SK-N-SH (cell line): ENCODE measurements around the gene CCL2. TPM values are rescaled to one million over a fixed set of nuclear protein-coding genes. Genes with fewer than 3 reads are reported as not detected.

Experiments used
- CTCF ChIA-PET: fragments of 300-600, 350-600 bp; formaldehyde crosslinking; extraction: SDS; loops from one replicate; lab custom pipeline; 2021; lab: Yijun Ruan, JAX
- POLR2A ChIA-PET: fragments of 350-600 bp; sonication (Branson Sonifier 250); formaldehyde crosslinking; extraction: SDS; loops from one replicate; lab custom pipeline; 2020; ENCODE audit warnings: antibody characterized with exemption, inconsistent platforms; lab: Yijun Ruan, JAX
- DNase-seq: peaks from one replicate; pipeline ENCODE4 v3.0.0; 2012
- H2AFZ ChIP-seq: fragments of 200-600 bp; sonication (generic); 2 replicates; pipeline ENCODE4 v1.8.1; 2016; ENCODE audit warnings: antibody characterized with exemption, mild to moderate bottlenecking, low read depth
- H3F3A ChIP-seq: fragments of 200-600 bp; sonication (generic); replicated peaks from 2 replicates; pipeline ENCODE3; 2016; ENCODE audit warnings: antibody characterized with exemption, mild to moderate bottlenecking; ENCODE audit not compliant: insufficient read depth
- H3K27ac ChIP-seq, 2 experiments: fragments of 200-500 bp in 1 of 2; fragments of 200-600 bp in 1 of 2; sonication (Bioruptor generic) in 1 of 2; sonication (generic), shearing (Covaris generic) in 1 of 2; 2 replicates each; pipeline versions ENCODE4 v1.5.1 to v1.6.1; 2014 to 2016; ENCODE audit warnings: low read depth in 2 of 2, inconsistent platforms in 1 of 2, low read length in 1 of 2, mild to moderate bottlenecking in 1 of 2, mixed read lengths in 1 of 2
- H3K27me3 ChIP-seq: fragments of 200-600 bp; sonication (generic), shearing (Covaris generic); 2 replicates; pipeline ENCODE4 v1.6.1; 2016; ENCODE audit warnings: mixed run types; ENCODE audit not compliant: insufficient read depth
- H3K36me3 ChIP-seq, 2 experiments: fragments of 200-500 bp in 1 of 2; fragments of 200-600 bp in 1 of 2; sonication (Bioruptor generic) in 1 of 2; sonication (generic) in 1 of 2; replicated peaks in 1 of 2; 2 replicates each; pipeline versions ENCODE3 to v1.5.1; 2014 to 2016; ENCODE audit warnings: low read length in 1 of 2, mild to moderate bottlenecking in 1 of 2; ENCODE audit not compliant: insufficient read depth in 2 of 2, control insufficient read depth in 1 of 2
- H3K4me1 ChIP-seq, 2 experiments: fragments of 200-500 bp in 1 of 2; fragments of 200-600 bp in 1 of 2; sonication (Bioruptor generic) in 1 of 2; sonication (generic), shearing (Covaris generic) in 1 of 2; 2 replicates each; pipeline versions ENCODE4 v1.5.1 to v1.6.1; 2014 to 2016; ENCODE audit warnings: low read depth in 1 of 2, low read length in 1 of 2, mixed run types in 1 of 2; ENCODE audit not compliant: insufficient read depth in 2 of 2, control insufficient read depth in 1 of 2
- H3K4me2 ChIP-seq: fragments of 200-600 bp; sonication (generic), shearing (Covaris generic); 2 replicates; pipeline ENCODE4 v1.6.1; 2017; ENCODE audit warnings: mixed run types
- H3K4me3 ChIP-seq, 2 experiments: fragments of 200-500 bp in 1 of 2; fragments of 200-600 bp in 1 of 2; sonication (Bioruptor generic) in 1 of 2; sonication (generic), shearing (Covaris generic) in 1 of 2; 2 replicates each; pipeline versions ENCODE4 v1.5.1 to v1.8.1; 2014 to 2016; ENCODE audit warnings: low read depth in 2 of 2, inconsistent platforms in 1 of 2, low read length in 1 of 2, mild to moderate bottlenecking in 1 of 2, mixed read lengths in 1 of 2, moderate library complexity in 1 of 2
- H3K79me2 ChIP-seq: fragments of 200-600 bp; sonication (generic); 2 replicates; pipeline ENCODE4 v1.8.1; 2017; ENCODE audit warnings: mild to moderate bottlenecking; ENCODE audit not compliant: insufficient read depth
- H3K9ac ChIP-seq: fragments of 200-600 bp; sonication (generic); 2 replicates; pipeline ENCODE4 v1.6.1; 2017; ENCODE audit warnings: mixed run types
- H3K9me2 ChIP-seq: fragments of 200-600 bp; sonication (generic); 2 replicates; pipeline ENCODE4 v1.6.1; 2017; ENCODE audit warnings: mixed run types
- H3K9me3 ChIP-seq: fragments of 200-600 bp; sonication (generic); 2 replicates; pipeline ENCODE4 v1.6.1; 2017; ENCODE audit warnings: mixed run types, mild to moderate bottlenecking, moderate library complexity
- H4K20me1 ChIP-seq: fragments of 200-600 bp; sonication (generic); 2 replicates; pipeline ENCODE4 v1.6.1; 2017; ENCODE audit warnings: mild to moderate bottlenecking, mixed run types; ENCODE audit not compliant: insufficient read depth
- CTCF ChIP-seq: fragments of 200-600 bp; sonication (generic); IDR thresholded peaks from 2 replicates; pipeline ENCODE4 v1.6.1; 2017; ENCODE audit warnings: antibody characterized with exemption, mild to moderate bottlenecking, moderate library complexity
- EZH2phosphoT487 ChIP-seq: fragments of 200-600 bp; sonication (generic); IDR thresholded peaks from 2 replicates; pipeline ENCODE4 v1.6.1; 2017; ENCODE audit warnings: low read depth, mixed run types, mild to moderate bottlenecking, antibody characterized with exemption, moderate library complexity, borderline replicate concordance
- FOXJ3 ChIP-seq: sonication (generic); formaldehyde crosslinking; IDR thresholded peaks from 2 replicates; pipeline ENCODE4 v1.5.1; 2020; ENCODE audit warnings: mild to moderate bottlenecking, missing genetic modification reagents
- GATA2 ChIP-seq: sonication (generic); formaldehyde crosslinking; IDR thresholded peaks from 2 replicates; pipeline ENCODE4 v1.5.0; 2020; ENCODE audit warnings: mild to moderate bottlenecking, missing genetic modification reagents
- POLR2AphosphoS5 ChIP-seq: IDR thresholded peaks from 2 replicates; pipeline ENCODE4 v1.6.1; 2012; ENCODE audit warnings: low read depth, low read length
- RAD21 ChIP-seq: IDR thresholded peaks from 2 replicates; pipeline ENCODE4 v1.6.1; 2012; ENCODE audit warnings: mild to moderate bottlenecking, low read length
- RCOR1 ChIP-seq: fragments of 150-350 bp; IDR thresholded peaks from 2 replicates; pipeline ENCODE4 v1.6.1; 2017; ENCODE audit warnings: antibody characterized with exemption, low read length
- REST ChIP-seq: IDR thresholded peaks from 2 replicates; pipeline ENCODE4 v1.6.1; 2012; ENCODE audit warnings: mild to moderate bottlenecking, low read depth, low read length, moderate library complexity
- SIN3A ChIP-seq: IDR thresholded peaks from 2 replicates; pipeline ENCODE4 v1.6.1; 2012; ENCODE audit warnings: low read depth, mild to moderate bottlenecking, low read length, moderate library complexity, borderline replicate concordance
- SMC3 ChIP-seq: IDR thresholded peaks from 2 replicates; pipeline ENCODE4 v1.6.1; 2012; ENCODE audit warnings: low read depth, low read length, improper control_type of control experiment
- USF1 ChIP-seq: IDR thresholded peaks from 2 replicates; pipeline ENCODE4 v1.4.0; 2012; ENCODE audit warnings: low read depth, borderline replicate concordance
- YY1 ChIP-seq: IDR thresholded peaks from 2 replicates; pipeline ENCODE4 v1.4.0; 2012; ENCODE audit warnings: low read depth, mild to moderate bottlenecking
- WGBS: methylation state at CpG from one replicate; pipeline ENCODE4 v1.1.6; 2017; ENCODE audit warnings: low lambda C conversion rate; 5-methylcytosine and 5-hydroxymethylcytosine counted together
- polyA plus RNA-seq, 3 experiments: library from polyadenylated mRNA; depleted of rRNA; stranded (reverse); fragments of >200 nt; gene quantifications; 2 replicates each; pipeline ENCODE4 v1.2.3, GENCODE V29; 2012

The CCL2 gene
- polyA plus RNA-seq, 1 of the 3 experiments (the other 2 are of a cell fraction), result 210 TPM

GRCh38 chr17:34243364-34244320 is 11.4 kb upstream of the CCL2 start:
- ChIA-PET CTCF (no interaction called here), POLR2A (no interaction called here)
- no peak overlapping the region for H3K27ac ChIP-seq
- H3K27me3 ChIP-seq, result no peaks in the 10 kb centered on the region
- H2AFZ ChIP-seq, result no peak overlapping the region
- H4K20me1 ChIP-seq, result no peaks in the 10 kb centered on the region
- H3K79me2 ChIP-seq, result no peaks in the 10 kb centered on the region
- H3K36me3 ChIP-seq, result no peaks in the 10 kb centered on the region
- WGBS, result 79% methylated on average over 7 of the region's 7 CpGs
- no peak overlapping the region for H3K9ac ChIP-seq
- H3K9me2 ChIP-seq, result no peaks in the 10 kb centered on the region
- no peak for DNase-seq
- no peak overlapping the region for H3K4me2 ChIP-seq
- H3K4me1 ChIP-seq, result peaks cover 9 to 16% of the 10 kb centered on the region in 2 experiments
- H3F3A ChIP-seq, result peaks cover 13% of the 10 kb centered on the region
- no peaks in the 10 kb centered on the region for H3K9me3 ChIP-seq
- TF ChIP-seq SIN3A (no peak), REST (0 out of 2 replicates have a peak, but pooled peaks have one; percentile 34), RCOR1 (no peak), SMC3 (no peak)
- no peak overlapping the region for H3K4me3 ChIP-seq

GRCh38 chr17:34245351-34245905 is 9.7 kb upstream of the CCL2 start:
- CTCF ChIA-PET, result interaction anchor here (3.0 kb wide), 1 partner anchor 116 kb away, joined by 9 read pairs; no protein-coding TSS in a partner anchor
- TF ChIP-seq FOXJ3 (CRISPR knock-in tag), result no peak
- TF ChIP-seq USF1, result no peak
- no peak for TF ChIP-seq RAD21
- no peak for TF ChIP-seq POLR2AphosphoS5
- TF ChIP-seq CTCF, result no peak
- TF ChIP-seq REST, result no peak
- no peak for TF ChIP-seq YY1
- TF ChIP-seq GATA2 (CRISPR knock-in tag), result no peak
- no peak for TF ChIP-seq SMC3
- TF ChIP-seq EZH2phosphoT487, result no peak

More at GRCh38 chr17:34245351-34245905, 9.7 kb upstream of the CCL2 start:
- Histone ChIP-seq H3K27me3 (no peaks in the 10 kb centered on the region), H2AFZ (no peak overlapping the region), H3F3A (peaks cover 16% of the 10 kb centered on the region), H3K4me3 (no peak overlapping the region), H3K4me1 (peaks cover 4 to 29% of the 10 kb centered on the region in 2 experiments), H3K9me2 (no peaks in the 10 kb centered on the region), H3K36me3 (no peaks in the 10 kb centered on the region), H3K4me2 (no peak overlapping the region), H3K9ac (no peak overlapping the region), H3K9me3 (no peaks in the 10 kb centered on the region), H3K79me2 (no peaks in the 10 kb centered on the region), H3K27ac (no peak overlapping the region), H4K20me1 (no peaks in the 10 kb centered on the region)
- WGBS, result 78% methylated on average over 6 of the region's 6 CpGs
- no peak for DNase-seq
- POLR2A ChIA-PET, result no interaction called here
